ENCODE data around the gene RBMS1. TPM values are rescaled to one million over a fixed set of nuclear protein-coding genes. Genes with fewer than 3 reads are reported as not detected.

Gene RBMS1
- total and polyA plus RNA-seq, 4 donors: 7.9 to 23.5 (median 15.5) TPM

- TF ChIP-seq ZBTB33 (IDR thresholded peaks at IDR 0.05): no peak
- TF ChIP-seq SP1 (IDR thresholded peaks at IDR 0.05): no peak
- no peak for TF ChIP-seq FOXA1 (IDR thresholded peaks at IDR 0.05)
- TF ChIP-seq GABPA (IDR thresholded peaks at IDR 0.05 in 1 of 2, conservative IDR thresholded peaks at IDR 0.05 in 1 of 2): no peak
- no peak for TF ChIP-seq JUND (IDR thresholded peaks at IDR 0.05)
- TF ChIP-seq MAX (IDR thresholded peaks at IDR 0.05): no peak
- no peak for TF ChIP-seq HNF4A (conservative IDR thresholded peaks at IDR 0.05)
- TF ChIP-seq RXRA (IDR thresholded peaks at IDR 0.05): no peak
- TF ChIP-seq FOXA2 (IDR thresholded peaks at IDR 0.05): no peak
- TF ChIP-seq YY1 (IDR thresholded peaks at IDR 0.05): no peak
- no peak for TF ChIP-seq NR2F2 (IDR thresholded peaks at IDR 0.05)
- no peak for TF ChIP-seq EGR1 (IDR thresholded peaks at IDR 0.05; ENCODE audit: low read depth in 2 of 2)
- no peak for TF ChIP-seq ATF3 (IDR thresholded peaks at IDR 0.05)
- TF ChIP-seq RAD21 (IDR thresholded peaks at IDR 0.05): no peak
- Histone ChIP-seq H3K9me3 (ENCODE audit: control insufficient read depth in 4 of 4, low read length in 3 of 4) (no peaks in the 10 kb centered on the region), H3K4me1 (ENCODE audit: control insufficient read depth in 4 of 4, insufficient read depth in 4 of 4, low read length in 3 of 4) (peaks cover 0 to 8% (median 7%) of the 10 kb centered on the region in 4 donors), H3K36me3 (ENCODE audit: control insufficient read depth in 4 of 4, insufficient read depth in 3 of 4, low read depth in 1 of 4, low read length in 3 of 4) (no peaks in the 10 kb centered on the region), H3K4me3 (ENCODE audit: low read depth in 1 of 3, low read length in 3 of 3) (no peak overlapping the region), H3K27ac (ENCODE audit: low read depth in 1 of 2, low read length in 2 of 2) (no peak overlapping the region), H3K9ac (ENCODE audit: low read depth in 1 of 2, low read length in 2 of 2) (no peak overlapping the region), H3K27me3 (ENCODE audit: control insufficient read depth in 4 of 4, insufficient read depth in 4 of 4, low read length in 3 of 4) (no peaks in the 10 kb centered on the region)
- DNase-seq (ENCODE audit: low spot score): no peak
- 98% methylated on average over 1 of the region's 1 CpG for WGBS
These were observed 238.2 kb downstream of the RBMS1 start for GRCh38 chr2:160255408-160255807.

- Histone ChIP-seq H3K27ac (ENCODE audit: low read depth in 1 of 2, low read length in 2 of 2) (no peak overlapping the region), H3K27me3 (ENCODE audit: control insufficient read depth in 4 of 4, insufficient read depth in 4 of 4, low read length in 3 of 4) (no peaks in the 10 kb centered on the region), H3K9ac (ENCODE audit: low read depth in 1 of 2, low read length in 2 of 2) (no peak overlapping the region), H3K4me3 (ENCODE audit: low read depth in 1 of 3, low read length in 3 of 3) (no peak overlapping the region), H3K4me1 (ENCODE audit: control insufficient read depth in 4 of 4, insufficient read depth in 4 of 4, low read length in 3 of 4) (peaks cover 0 to 8% (median 7%) of the 10 kb centered on the region in 4 donors), H3K36me3 (ENCODE audit: control insufficient read depth in 4 of 4, insufficient read depth in 3 of 4, low read depth in 1 of 4, low read length in 3 of 4) (no peaks in the 10 kb centered on the region), H3K9me3 (ENCODE audit: control insufficient read depth in 4 of 4, low read length in 3 of 4) (no peaks in the 10 kb centered on the region)
- no peak for DNase-seq (ENCODE audit: low spot score)
- WGBS: 83% methylated on average over 6 of the region's 6 CpGs
- TF ChIP-seq GABPA (IDR thresholded peaks at IDR 0.05 in 1 of 2, conservative IDR thresholded peaks at IDR 0.05 in 1 of 2): no peak
- no peak for TF ChIP-seq REST (IDR thresholded peaks at IDR 0.05)
- no peak for TF ChIP-seq HNF4A (conservative IDR thresholded peaks at IDR 0.05)
- TF ChIP-seq JUND (IDR thresholded peaks at IDR 0.05): no peak
- TF ChIP-seq EGR1 (IDR thresholded peaks at IDR 0.05; ENCODE audit: low read depth in 2 of 2): no peak
- no peak for TF ChIP-seq TAF1 (conservative IDR thresholded peaks at IDR 0.05)
- no peak for TF ChIP-seq RAD21 (IDR thresholded peaks at IDR 0.05)
- TF ChIP-seq NR2F2 (IDR thresholded peaks at IDR 0.05): no peak
- no peak for TF ChIP-seq CTCF (IDR thresholded peaks at IDR 0.05; ENCODE audit: low read depth, low read length, missing input control)
- no peak for TF ChIP-seq SP1 (IDR thresholded peaks at IDR 0.05)
- TF ChIP-seq HNF4G (IDR thresholded peaks at IDR 0.05): no peak
- TF ChIP-seq ZBTB33 (IDR thresholded peaks at IDR 0.05): no peak
- TF ChIP-seq ATF3 (IDR thresholded peaks at IDR 0.05): no peak
- no peak for TF ChIP-seq FOXA2 (IDR thresholded peaks at IDR 0.05)
- TF ChIP-seq YY1 (IDR thresholded peaks at IDR 0.05): no peak
- TF ChIP-seq RXRA (IDR thresholded peaks at IDR 0.05): no peak
- TF ChIP-seq MAX (IDR thresholded peaks at IDR 0.05): no peak
- no peak for TF ChIP-seq FOXA1 (IDR thresholded peaks at IDR 0.05)
These were observed 239.3 kb downstream of the RBMS1 start for GRCh38 chr2:160254189-160254762.
